Neuronal stem cell (in vitro differentiated cells): ENCODE data around the gene PTGES3L.
"Not testable (repeated sequence)": the region's sequence is repeated elsewhere in the genome, so short reads cannot be mapped to it uniquely, and the experiment has no call there.

Experiments
- DNase-seq: peaks from one replicate; pipeline ENCODE4 v3.0.0-alpha.2; 2013; ENCODE audit warnings: low spot score
- H2AFZ ChIP-seq: one replicate; pipeline ENCODE4 v1.6.1; 2013; ENCODE audit warnings: mild to moderate bottlenecking, low read length, inconsistent platforms
- H2AK5ac ChIP-seq: 2 replicates; pipeline ENCODE4 v1.6.1; 2013; ENCODE audit warnings: low read depth, mild to moderate bottlenecking, inconsistent platforms, low read length, moderate library complexity, mixed read lengths
- H2BK120ac ChIP-seq: 2 replicates; pipeline ENCODE4 v1.6.1; 2013; ENCODE audit warnings: low read depth, mild to moderate bottlenecking, inconsistent platforms, low read length, moderate library complexity, mixed read lengths
- H2BK12ac ChIP-seq: one replicate; pipeline ENCODE4 v1.6.1; 2013; ENCODE audit warnings: low read length, inconsistent platforms
- H2BK15ac ChIP-seq: 2 replicates; pipeline ENCODE4 v1.6.1; 2013; ENCODE audit warnings: mild to moderate bottlenecking, low read length, inconsistent platforms, mixed read lengths
- H2BK5ac ChIP-seq: one replicate; pipeline ENCODE4 v1.6.1; 2013; ENCODE audit warnings: inconsistent platforms, mild to moderate bottlenecking, low read length, moderate library complexity
- H3K14ac ChIP-seq: one replicate; pipeline ENCODE4 v1.6.1; 2013; ENCODE audit warnings: low read length, inconsistent platforms
- H3K18ac ChIP-seq: 2 replicates; pipeline ENCODE4 v1.6.1; 2013; ENCODE audit warnings: low read length, inconsistent platforms
- H3K23ac ChIP-seq: 2 replicates; pipeline ENCODE4 v1.6.1; 2013; ENCODE audit warnings: low read depth, mild to moderate bottlenecking, mixed read lengths, low read length, inconsistent platforms; ENCODE audit not compliant: poor library complexity
- H3K27ac ChIP-seq: replicated peaks from 3 replicates; pipeline ENCODE4 v1.5.1; 2013; ENCODE audit warnings: low read length, inconsistent platforms
- H3K27me3 ChIP-seq, 3 experiments: 2 replicates each; pipeline ENCODE4 v1.6.1; 2013; ENCODE audit warnings: low read length in 3 of 3, mild to moderate bottlenecking in 2 of 3, inconsistent platforms in 1 of 3, low read depth in 1 of 3, mixed read lengths in 1 of 3, moderate library complexity in 1 of 3; ENCODE audit not compliant: control insufficient read depth in 3 of 3, insufficient read depth in 3 of 3
- H3K36me3 ChIP-seq, 2 donors: replicated peaks in 1 of 2; 2 replicates each; pipeline ENCODE4 v1.6.1; 2013; ENCODE audit warnings: low read length in 2 of 2; ENCODE audit not compliant: control insufficient read depth in 2 of 2, insufficient read depth in 2 of 2
- H3K4ac ChIP-seq: 2 replicates; pipeline ENCODE4 v1.6.1; 2013; ENCODE audit warnings: inconsistent platforms, mild to moderate bottlenecking, low read length, moderate library complexity
- H3K4me1 ChIP-seq, 2 donors: 1 replicate in 1 of 2; 2 replicates in 1 of 2; pipeline ENCODE4 v1.6.1; 2013; ENCODE audit warnings: low read length in 2 of 2, low read depth in 1 of 2; ENCODE audit not compliant: control insufficient read depth in 2 of 2, insufficient read depth in 1 of 2
- H3K4me2 ChIP-seq: one replicate; pipeline ENCODE4 v1.6.1; 2013; ENCODE audit warnings: mild to moderate bottlenecking, low read length, inconsistent platforms; ENCODE audit not compliant: insufficient read depth, poor library complexity, severe bottlenecking
- H3K4me3 ChIP-seq, 2 donors: 2 replicates each; pipeline ENCODE4 v1.5.1; 2013; ENCODE audit warnings: low read length in 2 of 2, mild to moderate bottlenecking in 2 of 2, inconsistent platforms in 1 of 2, moderate library complexity in 1 of 2
- H3K79me1 ChIP-seq: one replicate; pipeline ENCODE4 v1.6.1; 2013; ENCODE audit warnings: low read depth, mild to moderate bottlenecking, inconsistent platforms, low read length, moderate library complexity
- H3K9ac ChIP-seq: one replicate; pipeline ENCODE4 v1.6.1; 2013; ENCODE audit warnings: mild to moderate bottlenecking, low read depth, low read length, inconsistent platforms; ENCODE audit not compliant: poor library complexity
- H3K9me3 ChIP-seq, 2 donors: replicated peaks in 1 of 2; 2 replicates each; pipeline versions ENCODE3 to v1.6.1; 2013; ENCODE audit warnings: low read length in 2 of 2, mild to moderate bottlenecking in 2 of 2, inconsistent platforms in 1 of 2, low read depth in 1 of 2, mixed read lengths in 1 of 2, moderate library complexity in 1 of 2; ENCODE audit not compliant: control insufficient read depth in 2 of 2, insufficient read depth in 1 of 2
- H4K8ac ChIP-seq: one replicate; pipeline ENCODE4 v1.6.1; 2013; ENCODE audit warnings: low read depth, mild to moderate bottlenecking, inconsistent platforms, low read length, moderate library complexity
- H4K91ac ChIP-seq: one replicate; pipeline ENCODE4 v1.6.1; 2013; ENCODE audit warnings: low read length, low read depth, mild to moderate bottlenecking, inconsistent platforms; ENCODE audit not compliant: poor library complexity
- WGBS, 2 donors: extraction: QIAGEN DNeasy Blood & Tissue Kit; methylation state at CpG; one replicate each; pipeline ENCODE4 v1.1.7; 2013; ENCODE audit warnings: missing lambda C conversion rate in 2 of 2, mixed read lengths in 1 of 2; ENCODE audit not compliant: insufficient read length in 2 of 2, insufficient replicate concordance in 1 of 2; ENCODE audit errors: extremely low coverage in 2 of 2; 5-methylcytosine and 5-hydroxymethylcytosine counted together

PTGES3L gene

DNA sequence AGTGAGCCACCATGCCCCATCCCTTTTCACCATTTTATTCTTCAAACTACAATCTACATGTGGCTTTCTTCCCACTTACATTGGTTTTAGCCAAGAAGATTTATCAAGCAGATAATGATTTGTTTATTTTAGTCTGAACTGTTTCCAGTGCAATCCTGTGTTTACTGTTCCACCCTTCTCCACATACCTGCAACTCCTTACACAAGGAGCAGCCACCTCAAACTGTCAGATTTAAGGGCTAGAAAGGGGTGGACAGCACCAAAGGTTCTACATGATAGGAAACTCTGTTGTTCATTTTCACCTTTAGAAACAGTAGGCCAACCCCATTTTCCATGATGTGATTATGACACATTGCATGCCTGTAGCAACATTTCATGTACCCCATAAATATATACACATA is 2.4 kb upstream of the PTGES3L start:
- H3K4me1 ChIP-seq = peaks cover 2 to 12% of the 10 kb centered on the region in 2 donors
- no peak overlapping the region for H3K4me3 ChIP-seq
- no peak overlapping the region for H3K4ac ChIP-seq
- H3K79me1 ChIP-seq = peaks cover 10% of the 10 kb centered on the region
- H3K23ac ChIP-seq = no peak overlapping the region
- no peak overlapping the region for H3K4me2 ChIP-seq
- H3K18ac ChIP-seq = no peak overlapping the region
- H2BK5ac ChIP-seq = no peak overlapping the region
- no peaks in the 10 kb centered on the region for H3K27me3 ChIP-seq
- no peak overlapping the region for H4K8ac ChIP-seq
- H2BK120ac ChIP-seq = no peak overlapping the region
- no peak overlapping the region for H4K91ac ChIP-seq
- no peak overlapping the region for H2AFZ ChIP-seq
- no peak overlapping the region for H3K27ac ChIP-seq
- DNase-seq = no peak
- no peak overlapping the region for H2BK12ac ChIP-seq
- no peak overlapping the region for H2AK5ac ChIP-seq
- no peak overlapping the region for H2BK15ac ChIP-seq
- H3K14ac ChIP-seq = no peak overlapping the region
- H3K36me3 ChIP-seq = peaks cover 4 to 32% of the 10 kb centered on the region in 2 donors
- peaks cover 0 to 3% of the 10 kb centered on the region in 2 donors for H3K9me3 ChIP-seq
- H3K9ac ChIP-seq = no peak overlapping the region

GRCh38 chr17:42980766-42981397 is 1.0 kb upstream of the PTGES3L start:
- peak overlapping the region; percentile 37 for H3K4ac ChIP-seq
- DNase-seq = peak; percentile 27
- peak overlapping the region; percentile 89 for H3K14ac ChIP-seq
- H3K18ac ChIP-seq = peak overlapping the region; percentile 91
- H3K27ac ChIP-seq = peak overlapping the region; percentile 59
- WGBS, 2 donors = no CpG with 5 or more reads among the region's 67 CpGs
- peak overlapping the region; percentile 22 for H2BK12ac ChIP-seq
- peak overlapping the region; percentile 96 for H3K4me2 ChIP-seq
- H3K9ac ChIP-seq = peak overlapping the region; percentile 98
- peaks cover 10% of the 10 kb centered on the region for H3K79me1 ChIP-seq
- H2AK5ac ChIP-seq = peak overlapping the region; percentile 81
- H3K9me3 ChIP-seq = peaks cover 0 to 3% of the 10 kb centered on the region in 2 donors
- no peak overlapping the region for H4K8ac ChIP-seq
- peak overlapping the region; percentile 87 for H2BK120ac ChIP-seq
- H2BK15ac ChIP-seq = no peak overlapping the region
- H3K23ac ChIP-seq = peak overlapping the region; percentile 99
- H2AFZ ChIP-seq = peak overlapping the region; percentile 86
- peak overlapping the region; percentile 72 for H4K91ac ChIP-seq
- peaks cover 2 to 21% of the 10 kb centered on the region in 2 donors for H3K36me3 ChIP-seq
- peaks cover 2 to 12% of the 10 kb centered on the region in 2 donors for H3K4me1 ChIP-seq
- H2BK5ac ChIP-seq = peak overlapping the region; percentile 75
- peak overlapping the region; percentile 59 to 97 for H3K4me3 ChIP-seq
- H3K27me3 ChIP-seq = no peaks in the 10 kb centered on the region

GRCh38 chr17:42980274-42980765 is 440 bp upstream of the PTGES3L start, which contains the start of gene RUNDC1:
Gene RUNDC1 (plus strand): TSS chr17:42980565. CDS start chr17:42980577, 12 bp downstream.
- H3K9ac ChIP-seq = peak within 1 kb of the TSS; percentile 98
- peak within 1 kb of the TSS; percentile 99 for H3K23ac ChIP-seq
- H3K14ac ChIP-seq = peak within 1 kb of the TSS; percentile 89
- H3K36me3 ChIP-seq = peaks cover 2 to 16% of the 10 kb centered on the region in 2 donors
- peak within 1 kb of the TSS; percentile 81 for H2AK5ac ChIP-seq
- peak within 1 kb of the TSS; percentile 37 for H3K4ac ChIP-seq
- peak within 1 kb of the TSS; percentile 22 for H2BK12ac ChIP-seq
- peak within 1 kb of the TSS; percentile 59 to 97 for H3K4me3 ChIP-seq
- no CpG with 5 or more reads among the region's 39 CpGs for WGBS, 2 donors
- peaks cover 0 to 3% of the 10 kb centered on the region in 2 donors for H3K9me3 ChIP-seq
- H3K79me1 ChIP-seq = peaks cover 10% of the 10 kb centered on the region
- H3K27ac ChIP-seq = peak within 1 kb of the TSS; percentile 59
- peak within 1 kb of the TSS; percentile 86 for H2AFZ ChIP-seq
- H2BK15ac ChIP-seq = no peak within 1 kb of the TSS
- peak; percentile 91 for DNase-seq
- H2BK120ac ChIP-seq = peak within 1 kb of the TSS; percentile 87
- peak within 1 kb of the TSS; percentile 91 for H3K18ac ChIP-seq
- H4K91ac ChIP-seq = peak within 1 kb of the TSS; percentile 72
- peak within 1 kb of the TSS; percentile 75 for H2BK5ac ChIP-seq
- no peaks in the 10 kb centered on the region for H3K27me3 ChIP-seq
- H3K4me2 ChIP-seq = peak within 1 kb of the TSS; percentile 96
- H3K4me1 ChIP-seq = peaks cover 2 to 12% of the 10 kb centered on the region in 2 donors
- H4K8ac ChIP-seq = no peak within 1 kb of the TSS

DNA sequence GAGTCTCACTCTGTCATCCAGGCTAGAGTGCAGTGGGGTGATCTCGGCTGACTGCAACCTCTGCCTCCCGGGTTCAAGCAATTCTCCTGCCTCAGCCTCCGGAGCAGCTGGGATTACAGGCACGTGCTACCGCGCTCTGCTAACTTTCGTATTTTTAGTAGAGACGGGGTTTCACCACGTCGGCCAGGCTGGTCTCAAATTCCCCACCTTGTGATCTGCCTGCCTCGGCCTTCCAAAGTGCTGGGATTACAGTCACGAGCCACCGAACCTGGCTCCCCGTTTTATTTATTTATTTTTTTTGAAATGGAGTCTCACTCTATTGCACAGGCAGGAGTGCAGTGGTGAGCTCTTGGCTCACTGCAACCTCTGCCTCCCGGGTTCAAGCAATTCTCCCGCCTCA is 4.2 kb downstream of the PTGES3L start:
- not testable (repeated sequence) for H4K8ac ChIP-seq, H3K79me1 ChIP-seq, H2BK15ac ChIP-seq, H2AK5ac ChIP-seq, H3K4ac ChIP-seq, H3K4me2 ChIP-seq, H2BK5ac ChIP-seq, H3K4me3 ChIP-seq, H3K9ac ChIP-seq, H2BK120ac ChIP-seq, H2AFZ ChIP-seq, H3K18ac ChIP-seq, H3K9me3 ChIP-seq, H3K14ac ChIP-seq, H4K91ac ChIP-seq, H3K27ac ChIP-seq, H3K27me3 ChIP-seq, DNase-seq, H3K36me3 ChIP-seq, H3K23ac ChIP-seq, H2BK12ac ChIP-seq, H3K4me1 ChIP-seq
- WGBS, 2 donors = no CpG with 5 or more reads among the region's 16 CpGs
